ENCODE data around the gene NID2. TPM values are rescaled to one million over a fixed set of nuclear protein-coding genes. Genes with fewer than 3 reads are reported as not detected.
A peak's percentile ranks its signal among the peaks of the same experiment; 100 is the strongest.

Gene NID2
- 10 to 100 TPM; 21.7 to 32.5 (median 28.8) TPM for total RNA-seq
- long read RNA-seq, donor 1, full-length matches to known transcripts: 1 of 9 reads
- long read RNA-seq, donor 1, partial matches to known transcripts: 6 of 9 reads
- long read RNA-seq, donor 1, other reads (novel, unspliced or antisense): 2 of 9 reads
- long read RNA-seq, donor 2, partial matches to known transcripts: 2 of 4 reads
- long read RNA-seq, donor 2, other reads (novel, unspliced or antisense): 2 of 4 reads

GRCh38 chr14:52068615-52069306, at the start of gene NID2:
NID2 (minus strand) TSS chr14:52069059; CDS start chr14:52068994, 65 bp downstream.
- peak; percentile 87 for ATAC-seq
- Histone ChIP-seq H3K4me1 (ENCODE audit: low read depth) (peaks cover 9% of the 10 kb centered on the region), H3K36me3 (ENCODE audit: low read depth) (no peaks in the 10 kb centered on the region), H3K9me3 (no peaks in the 10 kb centered on the region), H3K4me3 (peak within 1 kb of the TSS; percentile 23)
- no peak for TF ChIP-seq CTCF (IDR thresholded peaks at IDR 0.05)
- peak; percentile 70 to 83 (median 81) for DNase-seq
- intact Hi-C loops (cut with DNase I, micrococcal nuclease): loop anchor here in 1 of 2 donors (10.0 kb wide), 1 partner anchor 74 kb away; no protein-coding TSS in a partner anchor

- H3K9me3 ChIP-seq: no peaks in the 10 kb centered on the region
- intact Hi-C loops (cut with DNase I, micrococcal nuclease): no loop called here
- no peak for TF ChIP-seq CTCF (IDR thresholded peaks at IDR 0.05)
- ATAC-seq: no peak
- H3K36me3 ChIP-seq (ENCODE audit: low read depth): no peaks in the 10 kb centered on the region
- no peaks in the 10 kb centered on the region for H3K4me1 ChIP-seq (ENCODE audit: low read depth)
- H3K4me3 ChIP-seq: no peak overlapping the region
- DNase-seq: no peak
Measured at GRCh38 chr14:52117111-52117832, 48.4 kb upstream of the NID2 start.

- no peaks in the 10 kb centered on the region for H3K9me3 ChIP-seq
- DNase-seq (no peak), ATAC-seq (peak; percentile 54)
- no peak for TF ChIP-seq CTCF (IDR thresholded peaks at IDR 0.05)
- H3K4me3 ChIP-seq: no peak overlapping the region
- no peaks in the 10 kb centered on the region for H3K4me1 ChIP-seq (ENCODE audit: low read depth)
- intact Hi-C loops (cut with DNase I, micrococcal nuclease): no loop called here
- H3K36me3 ChIP-seq (ENCODE audit: low read depth): no peaks in the 10 kb centered on the region
Measured at GRCh38 chr14:52115286-52115685, 46.4 kb upstream of the NID2 start.

- intact Hi-C loops (cut with DNase I, micrococcal nuclease): no loop called here
- DNase-seq (no peak), ATAC-seq (no peak)
- Histone ChIP-seq H3K4me1 (ENCODE audit: low read depth) (no peaks in the 10 kb centered on the region), H3K36me3 (ENCODE audit: low read depth) (no peaks in the 10 kb centered on the region), H3K9me3 (no peaks in the 10 kb centered on the region), H3K4me3 (no peak overlapping the region)
- no peak for TF ChIP-seq CTCF (IDR thresholded peaks at IDR 0.05)
Measured at GRCh38 chr14:52112336-52113018, 43.6 kb upstream of the NID2 start.

GRCh38 chr14:52111583-52111982, 42.7 kb upstream of the NID2 start:
- no peak for DNase-seq
- Histone ChIP-seq H3K36me3 (ENCODE audit: low read depth) (no peaks in the 10 kb centered on the region), H3K4me3 (no peak overlapping the region), H3K4me1 (ENCODE audit: low read depth) (no peaks in the 10 kb centered on the region), H3K9me3 (no peaks in the 10 kb centered on the region)
- intact Hi-C loops (cut with DNase I, micrococcal nuclease): no loop called here
- no peak for TF ChIP-seq CTCF (IDR thresholded peaks at IDR 0.05)
- ATAC-seq: peak; percentile 75

All from mucosa of descending colon (tissue), 3 donors.